ENCODE data around the gene FTCD. TPM values are rescaled to one million over a fixed set of nuclear protein-coding genes. Genes with fewer than 3 reads are reported as not detected.

The FTCD gene
- total RNA-seq, 1 donor from 2014 or later = 0.85 TPM

DNA sequence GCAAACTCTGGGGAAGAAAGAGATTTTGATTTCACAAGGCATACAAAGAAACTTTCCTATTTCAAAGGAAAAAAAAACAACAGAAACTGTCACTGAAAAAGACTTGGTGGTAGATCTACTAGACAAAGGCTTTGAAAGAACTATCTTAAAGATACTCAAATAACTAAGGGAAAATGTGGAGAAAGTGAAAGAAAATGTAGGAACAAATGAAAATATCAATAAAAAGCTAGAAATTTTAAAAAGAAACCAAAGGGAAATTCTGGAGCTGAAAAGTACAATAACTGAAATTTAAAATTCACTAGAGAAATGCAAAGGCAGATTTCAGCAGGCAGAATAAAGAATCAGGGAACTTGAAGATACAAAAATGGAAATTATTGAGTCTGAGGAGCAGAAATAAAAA lies 51.3 kb downstream of the FTCD start:
- Histone ChIP-seq H3K27ac (no peak overlapping the region), H3K27me3 (no peaks in the 10 kb centered on the region), H3K4me3 (no peak overlapping the region), H3K4me1 (peaks cover 3 to 9% of the 10 kb centered on the region in 2 donors), H3K9me3 (peaks cover 4 to 34% of the 10 kb centered on the region in 2 donors), H3K36me3 (peaks cover 0 to 12% of the 10 kb centered on the region in 2 donors)
- TF ChIP-seq, protein P1, sequence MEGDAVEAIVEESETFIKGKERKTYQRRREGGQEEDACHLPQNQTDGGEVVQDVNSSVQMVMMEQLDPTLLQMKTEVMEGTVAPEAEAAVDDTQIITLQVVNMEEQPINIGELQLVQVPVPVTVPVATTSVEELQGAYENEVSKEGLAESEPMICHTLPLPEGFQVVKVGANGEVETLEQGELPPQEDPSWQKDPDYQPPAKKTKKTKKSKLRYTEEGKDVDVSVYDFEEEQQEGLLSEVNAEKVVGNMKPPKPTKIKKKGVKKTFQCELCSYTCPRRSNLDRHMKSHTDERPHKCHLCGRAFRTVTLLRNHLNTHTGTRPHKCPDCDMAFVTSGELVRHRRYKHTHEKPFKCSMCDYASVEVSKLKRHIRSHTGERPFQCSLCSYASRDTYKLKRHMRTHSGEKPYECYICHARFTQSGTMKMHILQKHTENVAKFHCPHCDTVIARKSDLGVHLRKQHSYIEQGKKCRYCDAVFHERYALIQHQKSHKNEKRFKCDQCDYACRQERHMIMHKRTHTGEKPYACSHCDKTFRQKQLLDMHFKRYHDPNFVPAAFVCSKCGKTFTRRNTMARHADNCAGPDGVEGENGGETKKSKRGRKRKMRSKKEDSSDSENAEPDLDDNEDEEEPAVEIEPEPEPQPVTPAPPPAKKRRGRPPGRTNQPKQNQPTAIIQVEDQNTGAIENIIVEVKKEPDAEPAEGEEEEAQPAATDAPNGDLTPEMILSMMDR (IDR thresholded peaks at IDR 0.05) = no peak
- no peak for DNase-seq (ENCODE audit: low spot score in 2 of 2)
- intact Hi-C loops (cut with DNase I) = no loop called here

DNA sequence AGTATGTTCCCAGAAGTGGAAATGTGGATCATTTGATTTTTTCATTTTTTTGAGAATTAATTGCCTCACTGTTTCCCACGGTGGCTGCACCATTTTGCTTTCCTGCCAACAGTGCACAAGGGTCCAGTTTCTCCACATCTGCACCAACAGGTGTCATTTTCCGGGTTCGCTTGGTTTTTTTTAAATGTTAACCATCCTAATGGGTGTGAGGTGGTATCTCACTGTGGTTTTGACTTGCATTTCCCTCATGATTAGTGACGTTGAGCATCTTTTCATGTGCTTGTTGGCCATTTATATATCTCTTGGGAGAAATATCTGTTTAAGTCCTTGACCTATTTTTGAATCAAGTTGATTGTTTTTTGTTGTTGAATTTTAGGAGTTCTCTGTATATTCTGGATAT lies 54.5 kb downstream of the FTCD start:
- Histone ChIP-seq H3K9me3 (peaks cover 4 to 26% of the 10 kb centered on the region in 2 donors), H3K36me3 (peaks cover 0 to 12% of the 10 kb centered on the region in 2 donors), H3K4me3 (peak overlapping the region; percentile 20 to 85), H3K27ac (peak overlapping the region in 1 of 2 donors; percentile 24), H3K27me3 (no peaks in the 10 kb centered on the region), H3K4me1 (peaks cover 2 to 7% of the 10 kb centered on the region in 2 donors)
- TF ChIP-seq, protein P1 (IDR thresholded peaks at IDR 0.05) = no peak
- no peak for DNase-seq (ENCODE audit: low spot score in 2 of 2)
- intact Hi-C loops (cut with DNase I) = no loop called here

DNA sequence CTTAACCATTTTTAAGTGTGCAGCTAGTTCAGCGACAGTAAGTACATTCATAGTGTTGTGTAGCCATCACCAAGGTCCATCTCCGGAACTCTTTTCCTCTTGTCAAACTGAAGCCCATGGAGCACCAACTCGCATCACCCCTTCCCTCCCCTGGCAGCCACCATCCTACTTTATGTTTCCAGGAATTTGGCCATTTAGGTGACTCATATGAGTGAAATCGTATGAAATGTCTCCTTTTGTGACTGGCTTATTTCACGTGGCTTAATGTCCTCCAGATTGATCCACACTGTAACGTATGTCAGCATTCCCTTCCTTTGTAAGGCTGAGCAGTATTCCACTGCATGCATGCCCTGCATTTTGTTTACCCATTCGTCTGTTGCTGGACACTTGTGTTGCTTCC lies 55.0 kb downstream of the FTCD start:
- peaks cover 4 to 26% of the 10 kb centered on the region in 2 donors for H3K9me3 ChIP-seq
- peak overlapping the region in 1 of 2 donors; percentile 24 for H3K27ac ChIP-seq
- DNase-seq (ENCODE audit: low spot score in 2 of 2) = peak; percentile 3 to 62
- H3K4me1 ChIP-seq = peaks cover 2 to 7% of the 10 kb centered on the region in 2 donors
- peak overlapping the region; percentile 37 to 85 for H3K4me3 ChIP-seq
- H3K36me3 ChIP-seq = peaks cover 0 to 12% of the 10 kb centered on the region in 2 donors
- intact Hi-C loops (cut with DNase I) = no loop called here
- TF ChIP-seq, protein P1 (IDR thresholded peaks at IDR 0.05) = no peak
- H3K27me3 ChIP-seq = no peaks in the 10 kb centered on the region

DNA sequence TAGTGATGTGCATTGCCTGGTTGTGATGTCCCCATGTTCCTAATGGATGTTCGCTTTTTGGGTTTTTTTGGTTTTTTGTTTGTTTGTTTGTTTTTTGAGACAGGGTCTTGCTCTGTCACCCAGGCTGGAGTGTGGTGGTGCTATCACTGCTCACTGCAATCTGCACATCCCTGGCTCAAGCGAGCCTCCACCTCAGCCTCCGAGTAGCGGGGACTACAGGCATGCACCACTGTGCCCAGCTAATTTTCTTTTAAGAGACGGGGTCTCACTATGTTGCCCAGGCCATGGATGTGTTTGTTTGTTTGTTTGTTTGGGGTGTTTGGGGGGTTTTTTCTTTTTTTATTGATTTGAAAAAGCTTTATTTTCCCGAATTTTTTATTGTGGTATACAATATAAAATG lies 55.4 kb downstream of the FTCD start:
- Histone ChIP-seq H3K27me3 (no peaks in the 10 kb centered on the region), H3K4me1 (peaks cover 2 to 7% of the 10 kb centered on the region in 2 donors), H3K36me3 (peaks cover 0 to 12% of the 10 kb centered on the region in 2 donors), H3K4me3 (peak overlapping the region; percentile 37 to 85), H3K27ac (peak overlapping the region in 1 of 2 donors; percentile 24), H3K9me3 (peaks cover 4 to 26% of the 10 kb centered on the region in 2 donors)
- peak; percentile 6 to 53 for DNase-seq (ENCODE audit: low spot score in 2 of 2)
- TF ChIP-seq, protein P1 (IDR thresholded peaks at IDR 0.05) = no peak
- intact Hi-C loops (cut with DNase I) = no loop called here

DNA sequence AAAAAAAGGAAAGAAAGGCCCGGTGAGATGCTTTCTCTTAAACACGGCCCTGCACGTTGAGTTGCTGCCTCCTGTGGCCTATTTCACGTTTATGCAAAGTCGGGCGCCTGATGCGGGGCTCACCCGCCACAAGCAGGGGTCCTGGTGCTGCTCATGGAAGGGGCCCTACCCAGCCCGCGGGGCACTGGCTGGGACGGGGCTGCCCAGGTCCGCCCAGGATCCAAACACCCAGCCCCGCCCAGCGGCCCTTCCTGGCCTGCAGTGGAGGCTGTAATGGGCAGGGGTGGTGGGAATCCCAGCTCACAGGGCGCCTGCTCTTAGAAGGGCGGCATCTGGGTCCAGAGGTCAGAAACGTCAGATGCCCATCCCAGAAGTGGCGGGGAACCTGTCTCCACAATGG lies 55.9 kb downstream of the FTCD start:
- intact Hi-C loops (cut with DNase I) = loop anchor here (2.0 kb wide), 1 partner anchor 29 kb away; no protein-coding TSS in a partner anchor
- H3K9me3 ChIP-seq = peaks cover 4 to 25% of the 10 kb centered on the region in 2 donors
- peaks cover 0 to 9% of the 10 kb centered on the region in 2 donors for H3K36me3 ChIP-seq
- peaks cover 2 to 7% of the 10 kb centered on the region in 2 donors for H3K4me1 ChIP-seq
- TF ChIP-seq, protein P1 (IDR thresholded peaks at IDR 0.05) = peak in 1 of 3 experiments; percentile 11
- peak overlapping the region; percentile 85 to 98 for H3K4me3 ChIP-seq
- no peaks in the 10 kb centered on the region for H3K27me3 ChIP-seq
- H3K27ac ChIP-seq = peak overlapping the region; percentile 98 to 99
- DNase-seq (ENCODE audit: low spot score in 2 of 2) = peak; percentile 10 to 70
